ENCODE data around the gene ZBTB7A. TPM values are rescaled to one million over a fixed set of nuclear protein-coding genes. Genes with fewer than 3 reads are reported as not detected.
A peak's percentile ranks its signal among the peaks of the same experiment; 100 is the strongest.

Gene ZBTB7A
- total RNA-seq, 4 donors from 2014 or later: 71.9 to 137 (median 114) TPM

DNA sequence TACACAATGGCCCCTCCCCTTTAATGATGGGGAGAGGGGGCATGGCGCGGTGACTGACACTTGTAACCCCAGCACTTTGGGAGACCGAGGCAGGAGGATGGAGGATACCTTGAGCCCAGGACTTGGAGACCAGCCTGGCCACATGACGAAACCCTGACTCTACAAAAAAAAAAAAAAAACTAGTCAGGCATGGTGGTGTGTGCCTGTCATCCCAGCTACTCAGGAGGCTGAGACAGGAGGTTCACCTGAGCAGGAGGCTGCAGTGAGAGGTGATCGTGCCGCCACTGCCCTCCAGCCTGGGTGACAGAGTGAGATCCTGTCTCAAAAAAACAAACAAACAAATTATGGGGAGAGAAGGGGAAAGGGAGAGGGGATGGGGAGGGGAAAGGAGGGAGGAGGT, 13.8 kb upstream of the ZBTB7A start:
- no peak for TF ChIP-seq POLR2AphosphoS5 (IDR thresholded peaks at IDR 0.05)
- TF ChIP-seq, protein P1, sequence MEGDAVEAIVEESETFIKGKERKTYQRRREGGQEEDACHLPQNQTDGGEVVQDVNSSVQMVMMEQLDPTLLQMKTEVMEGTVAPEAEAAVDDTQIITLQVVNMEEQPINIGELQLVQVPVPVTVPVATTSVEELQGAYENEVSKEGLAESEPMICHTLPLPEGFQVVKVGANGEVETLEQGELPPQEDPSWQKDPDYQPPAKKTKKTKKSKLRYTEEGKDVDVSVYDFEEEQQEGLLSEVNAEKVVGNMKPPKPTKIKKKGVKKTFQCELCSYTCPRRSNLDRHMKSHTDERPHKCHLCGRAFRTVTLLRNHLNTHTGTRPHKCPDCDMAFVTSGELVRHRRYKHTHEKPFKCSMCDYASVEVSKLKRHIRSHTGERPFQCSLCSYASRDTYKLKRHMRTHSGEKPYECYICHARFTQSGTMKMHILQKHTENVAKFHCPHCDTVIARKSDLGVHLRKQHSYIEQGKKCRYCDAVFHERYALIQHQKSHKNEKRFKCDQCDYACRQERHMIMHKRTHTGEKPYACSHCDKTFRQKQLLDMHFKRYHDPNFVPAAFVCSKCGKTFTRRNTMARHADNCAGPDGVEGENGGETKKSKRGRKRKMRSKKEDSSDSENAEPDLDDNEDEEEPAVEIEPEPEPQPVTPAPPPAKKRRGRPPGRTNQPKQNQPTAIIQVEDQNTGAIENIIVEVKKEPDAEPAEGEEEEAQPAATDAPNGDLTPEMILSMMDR (IDR thresholded peaks at IDR 0.05): no peak
- TF ChIP-seq POLR2A (IDR thresholded peaks at IDR 0.05; ENCODE audit: low read depth): no peak
- no peak for TF ChIP-seq EP300 (IDR thresholded peaks at IDR 0.05)
- Histone ChIP-seq H3K4me3 (no peak overlapping the region), H3K36me3 (no peaks in the 10 kb centered on the region), H3K27ac (replicated peaks in 1 of 4) (no peak overlapping the region), H3K27me3 (no peaks in the 10 kb centered on the region), H3K4me1 (peaks cover 23 to 33% (median 28%) of the 10 kb centered on the region in 4 donors), H3K9me3 (no peaks in the 10 kb centered on the region)
- DNase-seq (ENCODE audit: extremely low spot score): no peak
- 71% methylated on average over 6 of the region's 6 CpGs for WGBS
- intact Hi-C loops (cut with DNase I): loop anchor here (5.0 kb wide), 1 partner anchor 42 kb away; the partner anchor contains the start of gene MAP2K2

DNA sequence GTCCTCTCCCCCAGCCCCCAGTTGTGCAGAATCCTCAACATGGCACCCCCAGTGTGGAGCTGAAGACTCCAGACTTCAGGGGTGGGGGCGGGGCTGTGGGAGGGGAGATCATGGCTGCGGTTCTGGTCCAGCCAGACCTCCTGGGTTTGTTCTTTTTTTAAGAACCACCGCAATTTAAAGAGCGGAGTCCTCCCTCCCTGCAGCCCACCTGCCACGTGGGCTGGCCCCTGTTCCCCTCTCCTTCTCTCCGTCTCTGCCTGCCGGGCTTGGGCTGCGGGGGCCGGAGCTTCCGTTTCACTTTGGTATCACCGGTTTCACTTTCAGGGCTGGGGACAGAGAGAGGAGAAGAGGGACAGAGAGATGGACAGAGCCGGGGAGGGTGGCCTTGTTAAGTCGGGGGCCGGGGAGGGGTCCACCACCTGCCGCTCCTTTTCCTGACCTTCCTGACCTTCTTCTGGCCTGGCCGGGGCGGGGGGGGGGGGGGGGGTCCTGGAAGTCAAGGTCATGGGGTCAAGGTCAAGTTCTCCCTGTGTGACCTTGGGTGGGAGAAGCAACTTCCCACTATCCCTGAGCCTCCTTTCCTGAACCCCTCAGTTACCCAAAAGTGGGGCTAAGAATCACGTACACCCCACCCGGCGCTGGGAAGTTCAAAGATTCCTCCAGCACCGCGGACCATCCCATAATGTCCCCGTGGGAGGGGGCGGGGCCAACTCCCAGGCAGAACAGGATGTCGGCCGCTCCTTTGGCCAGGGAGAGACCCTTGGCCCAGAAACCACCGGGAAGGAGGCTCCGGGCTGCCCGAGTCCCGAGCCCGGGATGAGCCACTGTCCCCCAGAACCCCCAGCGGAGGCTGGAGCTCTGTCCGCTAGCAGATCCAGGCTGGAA, 11.3 kb upstream of the ZBTB7A start:
- H3K27ac ChIP-seq (replicated peaks in 1 of 4): peak overlapping the region; percentile 77 to 85 (median 82)
- peak overlapping the region; percentile 62 to 67 (median 66) for H3K4me3 ChIP-seq
- TF ChIP-seq EP300 (IDR thresholded peaks at IDR 0.05) (no peak), POLR2AphosphoS5 (IDR thresholded peaks at IDR 0.05) (peak; percentile 17 to 31)
- TF ChIP-seq, protein P1 (IDR thresholded peaks at IDR 0.05): no peak
- no peak for DNase-seq (ENCODE audit: extremely low spot score)
- H3K9me3 ChIP-seq: no peaks in the 10 kb centered on the region
- intact Hi-C loops (cut with DNase I): loop anchor here (5.0 kb wide), 1 partner anchor 91 kb away; the partner anchor contains the start of gene EEF2
- no peaks in the 10 kb centered on the region for H3K36me3 ChIP-seq
- peaks cover 17 to 25% (median 18%) of the 10 kb centered on the region in 4 donors for H3K4me1 ChIP-seq
- 26% methylated on average over 20 of the region's 33 CpGs for WGBS
- no peaks in the 10 kb centered on the region for H3K27me3 ChIP-seq

DNA sequence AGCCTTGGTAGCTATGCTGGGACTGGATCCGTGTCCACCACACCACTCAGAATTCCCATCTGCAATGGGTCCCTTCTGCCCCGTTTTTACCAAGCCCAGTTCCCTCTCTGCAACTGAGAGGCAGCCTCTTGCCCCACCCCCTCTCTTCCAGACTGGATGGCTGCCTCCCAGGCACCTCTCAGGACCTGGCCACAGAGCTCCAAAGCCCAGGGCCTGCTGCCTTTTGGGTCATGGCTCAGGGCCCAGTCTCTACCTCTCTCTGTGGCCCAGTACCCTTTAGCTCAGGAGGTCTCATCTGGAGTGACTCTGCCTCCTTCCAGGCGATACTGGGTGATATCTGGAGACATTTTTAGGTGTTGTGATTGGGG, 10.3 kb upstream of the ZBTB7A start:
- H3K4me1 ChIP-seq: peaks cover 17 to 25% (median 18%) of the 10 kb centered on the region in 4 donors
- H3K27ac ChIP-seq (replicated peaks in 1 of 4): peak overlapping the region; percentile 77 to 85 (median 82)
- intact Hi-C loops (cut with DNase I): loop anchor here (5.0 kb wide), 1 partner anchor 90 kb away; the partner anchor contains the start of gene EEF2
- H3K9me3 ChIP-seq: no peaks in the 10 kb centered on the region
- no peak overlapping the region for H3K4me3 ChIP-seq
- no peaks in the 10 kb centered on the region for H3K27me3 ChIP-seq
- no peaks in the 10 kb centered on the region for H3K36me3 ChIP-seq
- WGBS: 67% methylated on average over 2 of the region's 3 CpGs
- TF ChIP-seq EP300 (IDR thresholded peaks at IDR 0.05): no peak
- TF ChIP-seq POLR2A (IDR thresholded peaks at IDR 0.05; ENCODE audit: low read depth): no peak
- TF ChIP-seq POLR2AphosphoS5 (IDR thresholded peaks at IDR 0.05): no peak
- TF ChIP-seq, protein P1 (IDR thresholded peaks at IDR 0.05): no peak
- DNase-seq (ENCODE audit: extremely low spot score): no peak

DNA sequence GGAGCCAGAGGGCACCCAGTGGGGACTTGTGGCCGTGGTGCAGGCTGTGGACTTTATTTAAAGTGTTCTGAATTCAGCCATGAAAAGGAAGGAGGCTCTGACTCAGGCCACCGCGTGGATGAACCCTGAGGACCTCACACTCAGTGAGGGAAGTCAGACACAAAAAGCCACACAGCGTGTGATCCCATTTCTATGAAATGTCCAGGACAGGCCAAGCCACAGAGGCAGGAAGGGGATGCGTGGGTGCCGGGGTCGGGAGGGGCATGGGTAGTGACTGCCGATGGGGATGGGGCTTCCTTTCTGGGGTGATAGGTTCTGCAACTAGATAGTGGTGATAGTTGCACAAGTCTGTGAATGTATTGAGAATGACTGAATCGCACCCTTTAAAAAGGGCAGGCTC, 8.7 kb upstream of the ZBTB7A start:
- intact Hi-C loops (cut with DNase I): loop anchor here (5.0 kb wide), 1 partner anchor 88 kb away; the partner anchor contains the start of gene EEF2
- no peaks in the 10 kb centered on the region for H3K9me3 ChIP-seq
- no peak for TF ChIP-seq POLR2A (IDR thresholded peaks at IDR 0.05; ENCODE audit: low read depth)
- TF ChIP-seq POLR2AphosphoS5 (IDR thresholded peaks at IDR 0.05): no peak
- TF ChIP-seq, protein P1 (IDR thresholded peaks at IDR 0.05): no peak
- H3K4me3 ChIP-seq: no peak overlapping the region
- H3K36me3 ChIP-seq: no peaks in the 10 kb centered on the region
- no peaks in the 10 kb centered on the region for H3K27me3 ChIP-seq
- H3K4me1 ChIP-seq: peaks cover 17 to 25% (median 18%) of the 10 kb centered on the region in 4 donors
- H3K27ac ChIP-seq (replicated peaks in 1 of 4): no peak overlapping the region
- no peak for DNase-seq (ENCODE audit: extremely low spot score)
- 87% methylated on average over 6 of the region's 9 CpGs for WGBS

Measured in esophagus muscularis mucosa (tissue), 4 donors.